GM10248 (cell line): ENCODE measurements around the gene GRK3.
A peak's percentile ranks its signal among the peaks of the same experiment; 100 is the strongest.
"Not testable (repeated sequence)": the region's sequence is repeated elsewhere in the genome, so short reads cannot be mapped to it uniquely, and the experiment has no call there.

Source experiments
- CTCF ChIA-PET: fragments of 300-600 bp; sonication (Branson Sonifier 250); formaldehyde crosslinking; extraction: SDS; loops from one replicate; lab custom pipeline; 2021; ENCODE audit warnings: antibody characterized with exemption; lab: Yijun Ruan, JAX
- POLR2A ChIA-PET: fragments of 350-650 bp; sonication (Branson Sonifier 250); formaldehyde crosslinking; extraction: SDS; loops from one replicate; lab custom pipeline; 2020; ENCODE audit warnings: antibody characterized with exemption; lab: Yijun Ruan, JAX
- DNase-seq: peaks from one replicate; pipeline ENCODE4 v3.0.0; 2012; ENCODE audit errors: extremely low spot score
- TF ChIP-seq, protein P1 (sequence below): IDR thresholded peaks from 2 replicates; pipeline ENCODE4 v1.5.1; 2012; ENCODE audit warnings: mild to moderate bottlenecking, low read depth; ENCODE audit errors: extremely low read depth, missing control alignments, control extremely low read depth

GRK3 gene

DNA sequence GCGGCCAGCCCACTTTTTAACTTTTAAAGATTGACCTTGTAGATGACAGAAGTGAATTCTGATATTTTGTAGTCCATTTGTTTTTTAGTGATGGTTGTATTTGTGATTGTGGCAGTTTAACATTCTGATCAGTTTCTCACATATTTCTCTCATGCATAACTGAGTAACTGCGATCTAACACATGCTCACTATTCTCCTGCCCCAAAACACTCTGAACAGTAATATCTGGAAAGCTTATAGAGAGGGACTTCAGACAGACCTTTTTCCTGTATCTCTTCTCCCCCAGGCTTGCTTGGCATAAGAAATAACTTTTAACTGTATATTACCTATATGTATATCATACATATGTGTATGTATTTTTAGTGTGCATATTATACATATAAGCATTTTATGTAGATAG lies 140.2 kb downstream of the GRK3 start:
- POLR2A ChIA-PET = no interaction called here
- CTCF ChIA-PET = interaction anchor here (0.8 to 1.6 kb wide), 6 partner anchors 12 to 257 kb away, joined by 3 to 5 read pairs (median 3); no protein-coding TSS in a partner anchor
- peak; percentile 33 for DNase-seq
- TF ChIP-seq, protein P1, sequence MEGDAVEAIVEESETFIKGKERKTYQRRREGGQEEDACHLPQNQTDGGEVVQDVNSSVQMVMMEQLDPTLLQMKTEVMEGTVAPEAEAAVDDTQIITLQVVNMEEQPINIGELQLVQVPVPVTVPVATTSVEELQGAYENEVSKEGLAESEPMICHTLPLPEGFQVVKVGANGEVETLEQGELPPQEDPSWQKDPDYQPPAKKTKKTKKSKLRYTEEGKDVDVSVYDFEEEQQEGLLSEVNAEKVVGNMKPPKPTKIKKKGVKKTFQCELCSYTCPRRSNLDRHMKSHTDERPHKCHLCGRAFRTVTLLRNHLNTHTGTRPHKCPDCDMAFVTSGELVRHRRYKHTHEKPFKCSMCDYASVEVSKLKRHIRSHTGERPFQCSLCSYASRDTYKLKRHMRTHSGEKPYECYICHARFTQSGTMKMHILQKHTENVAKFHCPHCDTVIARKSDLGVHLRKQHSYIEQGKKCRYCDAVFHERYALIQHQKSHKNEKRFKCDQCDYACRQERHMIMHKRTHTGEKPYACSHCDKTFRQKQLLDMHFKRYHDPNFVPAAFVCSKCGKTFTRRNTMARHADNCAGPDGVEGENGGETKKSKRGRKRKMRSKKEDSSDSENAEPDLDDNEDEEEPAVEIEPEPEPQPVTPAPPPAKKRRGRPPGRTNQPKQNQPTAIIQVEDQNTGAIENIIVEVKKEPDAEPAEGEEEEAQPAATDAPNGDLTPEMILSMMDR = no peak

DNA sequence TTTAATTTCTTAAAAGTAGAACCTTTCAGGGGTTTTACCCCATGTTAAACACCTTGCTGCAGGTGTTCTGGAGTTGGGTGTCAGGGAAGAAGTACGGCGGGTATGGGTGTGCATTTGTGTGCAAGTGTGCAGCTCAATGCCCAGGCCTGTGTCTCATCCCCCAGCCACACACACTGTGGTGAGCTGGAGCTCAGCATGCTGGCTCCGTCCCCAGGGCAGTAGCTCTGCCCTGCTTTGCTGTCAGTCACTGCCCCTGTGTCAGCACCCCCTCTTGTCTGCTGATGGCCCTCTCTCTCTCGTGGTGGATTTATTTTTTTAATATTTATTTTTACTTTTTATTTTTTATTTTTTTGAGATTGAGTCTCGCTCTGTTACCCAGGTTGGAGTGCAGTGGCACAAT lies 141.7 kb downstream of the GRK3 start:
- TF ChIP-seq, protein P1 = no peak
- CTCF ChIA-PET = interaction anchor here (1.2 to 1.6 kb wide), 3 partner anchors 13 to 67 kb away, joined by 3 read pairs; no protein-coding TSS in a partner anchor
- POLR2A ChIA-PET = no interaction called here
- no peak for DNase-seq

DNA sequence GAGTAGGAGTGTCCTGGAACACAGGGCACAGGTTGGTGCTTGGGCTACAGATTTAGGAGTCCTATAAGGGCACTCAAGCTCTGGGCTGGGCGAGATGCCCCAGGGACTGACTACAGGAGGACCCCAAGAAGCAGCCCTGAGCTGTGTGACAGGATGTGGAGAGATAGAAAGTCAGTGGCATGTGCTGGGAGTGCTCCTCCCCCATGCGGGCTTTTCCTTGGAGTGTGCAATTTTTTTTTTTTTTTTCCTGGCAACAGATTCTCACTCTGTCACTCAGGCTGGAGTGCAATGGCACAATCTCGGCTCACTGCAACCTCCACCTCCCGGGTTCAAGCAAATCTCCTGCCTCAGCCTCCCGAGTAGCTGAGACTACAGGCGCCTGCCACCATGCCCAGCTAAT lies 144.0 kb downstream of the GRK3 start:
- POLR2A ChIA-PET, DNase-seq, CTCF ChIA-PET: not testable (repeated sequence)

DNA sequence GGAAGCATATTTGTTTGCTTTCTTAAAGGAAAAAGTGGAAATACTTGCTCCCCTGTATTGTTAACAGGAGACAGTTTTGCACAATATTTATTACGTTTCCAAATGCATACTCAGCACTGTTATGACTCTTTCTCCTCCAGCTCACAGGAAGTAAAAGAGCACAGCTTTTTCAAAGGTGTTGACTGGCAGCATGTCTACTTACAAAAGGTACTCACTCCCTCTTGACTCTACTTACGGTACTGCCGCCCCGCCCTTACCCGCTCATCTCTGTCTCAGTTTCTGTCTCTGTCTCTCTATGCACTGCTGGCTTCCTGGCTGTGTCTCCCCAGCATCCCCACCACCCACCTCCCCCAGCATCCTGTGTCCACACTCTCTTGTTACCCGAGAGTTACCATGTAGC lies 145.3 kb downstream of the GRK3 start:
- TF ChIP-seq, protein P1 = no peak
- DNase-seq = peak; percentile 55
- CTCF ChIA-PET = interaction anchor here (1.4 kb wide), 1 partner anchor 9 kb away, joined by 3 read pairs; no protein-coding TSS in a partner anchor
- POLR2A ChIA-PET = no interaction called here

DNA sequence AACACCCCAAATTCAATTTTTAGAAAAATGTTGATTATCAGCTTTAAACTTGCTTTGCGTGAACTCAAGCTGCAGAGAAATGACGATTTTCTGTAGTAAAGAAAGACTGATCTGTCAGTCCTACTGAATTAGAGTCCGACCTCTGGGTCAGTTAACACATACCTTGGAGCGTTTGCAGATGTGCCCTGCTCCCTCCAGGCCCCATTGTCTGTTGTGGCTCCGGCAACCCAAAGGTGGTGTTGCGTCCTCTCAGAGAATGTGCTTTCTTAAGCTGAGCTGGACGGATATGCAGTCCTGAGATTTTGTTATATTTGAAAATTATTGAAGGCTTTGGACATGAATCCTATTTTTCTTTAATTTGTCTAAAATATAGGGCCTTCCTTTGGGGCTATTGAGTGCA lies 146.0 kb downstream of the GRK3 start:
- TF ChIP-seq, protein P1 = no peak
- no peak for DNase-seq
- CTCF ChIA-PET = interaction anchor here (1.3 to 1.4 kb wide), 2 partner anchors 9 to 14 kb away, joined by 3 read pairs; no protein-coding TSS in a partner anchor
- POLR2A ChIA-PET = no interaction called here

DNA sequence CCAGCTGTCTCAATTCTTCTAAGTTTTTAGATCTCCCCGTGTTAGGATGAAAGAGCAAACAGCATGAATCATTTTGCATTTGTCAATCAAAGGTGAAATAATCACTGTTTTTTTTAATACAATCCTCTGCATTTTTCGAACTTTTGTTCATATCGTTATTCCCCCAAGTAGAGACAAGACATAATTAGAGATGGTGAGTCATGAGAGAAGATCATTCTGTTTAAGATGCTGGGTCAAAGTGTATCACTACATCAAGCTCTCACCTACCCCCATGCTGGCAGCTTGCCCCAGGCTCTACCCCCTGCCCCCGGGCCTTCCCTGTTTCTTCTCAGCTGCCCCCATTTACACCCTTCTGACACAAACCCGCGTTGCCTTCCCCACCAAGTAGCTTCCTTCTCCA lies 147.0 kb downstream of the GRK3 start:
- no peak for DNase-seq
- ChIA-PET CTCF (interaction anchor here (0.9 to 1.5 kb wide), 2 partner anchors 9 to 233 kb away, joined by 3 to 4 read pairs; no protein-coding TSS in a partner anchor), POLR2A (no interaction called here)
- TF ChIP-seq, protein P1 = no peak

DNA sequence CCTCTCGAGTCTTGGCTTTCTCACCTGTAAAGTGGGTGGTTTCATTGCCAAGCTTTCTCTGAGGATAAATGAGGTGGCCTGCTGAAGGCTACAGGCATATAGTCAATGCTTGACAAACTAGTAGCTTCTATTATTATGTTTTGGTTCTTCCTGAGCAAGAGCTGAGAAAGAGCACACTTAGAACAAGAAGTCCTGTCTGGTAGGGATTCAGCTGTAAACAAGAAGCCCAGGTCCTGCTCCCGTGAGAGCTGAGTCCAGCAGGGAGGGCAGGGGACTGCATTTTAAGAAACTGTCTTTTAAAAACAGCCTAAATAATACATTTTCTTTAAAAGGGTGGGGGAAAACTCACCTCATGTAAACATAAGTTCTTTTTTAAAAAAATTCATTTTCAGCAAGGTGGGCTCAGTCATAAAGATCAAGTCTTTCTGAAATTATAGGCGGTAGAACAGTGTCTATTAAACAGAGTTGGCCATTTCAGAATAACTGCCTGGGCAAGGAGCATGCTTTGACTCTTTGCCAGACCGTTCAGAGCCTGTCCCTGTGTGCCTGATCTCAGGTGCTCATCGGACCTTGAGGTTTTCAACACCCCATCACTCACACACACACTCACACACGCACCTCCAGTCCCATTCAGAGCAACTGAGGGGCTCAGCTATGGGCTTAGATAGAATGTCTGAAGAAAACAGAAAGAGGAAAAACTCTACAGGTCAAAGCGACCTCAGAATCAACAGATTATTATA lies 148.4 kb downstream of the GRK3 start:
- CTCF ChIA-PET = interaction anchor here (1.0 to 1.6 kb wide), 3 partner anchors 12 to 234 kb away, joined by 4 to 5 read pairs (median 4); no protein-coding TSS in a partner anchor
- TF ChIP-seq, protein P1 = no peak
- POLR2A ChIA-PET = no interaction called here
- DNase-seq = no peak
